Vagina (tissue), 2 donors: Measurements from ENCODE around the gene CARD9. TPM values are rescaled to one million over a fixed set of nuclear protein-coding genes. Genes with fewer than 3 reads are reported as not detected.
"Not testable (repeated sequence)": the region's sequence is repeated elsewhere in the genome, so short reads cannot be mapped to it uniquely, and the experiment has no call there.

Experiments
- DNase-seq, 2 donors: peaks; one replicate each; pipeline ENCODE4 v3.0.0-alpha.2; 2017; ENCODE audit errors: extremely low spot score in 2 of 2
- H3K27ac ChIP-seq: fragments of 200-600 bp; sonication (generic); one replicate; pipeline ENCODE4 v1.5.1; 2019
- H3K27me3 ChIP-seq: fragments of 200-600 bp; sonication (generic); one replicate; pipeline ENCODE4 v1.5.1; 2019
- H3K36me3 ChIP-seq, 2 donors: fragments of 200-600 bp; sonication (generic); one replicate each; pipeline ENCODE4 v1.5.1; 2017 to 2019
- H3K4me1 ChIP-seq: fragments of 200-600 bp; sonication (generic); one replicate; pipeline ENCODE4 v1.5.1; 2019
- H3K4me3 ChIP-seq, 2 donors: fragments of 200-600 bp; sonication (generic); 1 replicate in 1 of 2; 2 replicates in 1 of 2; pipeline ENCODE4 v1.5.1; 2016 to 2019
- H3K9me3 ChIP-seq: fragments of 200-600 bp; sonication (generic); one replicate; pipeline ENCODE4 v1.5.1; 2019
- POLR2A ChIP-seq, 2 donors: fragments of 450-650 bp; IDR thresholded peaks; one replicate each; pipeline ENCODE4 v1.6.1; 2017; ENCODE audit warnings: antibody characterized with exemption in 2 of 2, mild to moderate bottlenecking in 2 of 2, moderate library complexity in 2 of 2
- POLR2AphosphoS5 ChIP-seq, 2 donors: sonication (generic); formaldehyde crosslinking; IDR thresholded peaks; one replicate each; pipeline ENCODE4 v1.9.0; 2017; ENCODE audit warnings: antibody characterized with exemption in 2 of 2, mild to moderate bottlenecking in 2 of 2, low read depth in 1 of 2; ENCODE audit not compliant: insufficient read depth in 1 of 2
- intact Hi-C: fragments of 100-400 bp; cut with DNase I; formaldehyde crosslinking; loops from one replicate; pipeline ENCODE4 v1.15.1; 2023
- total RNA-seq: library from RNA; depleted of rRNA; stranded (reverse); fragments of >200 nt; gene quantifications from one replicate; pipeline ENCODE4 v1.2.3, GENCODE V29; 2016
- TF ChIP-seq, protein P1 (sequence below), 3 experiments: fragments of 450-650 bp in 2 of 3; fragments of 200-600 bp in 1 of 3; sonication (generic) in 1 of 3; IDR thresholded peaks; one replicate each; pipeline ENCODE4 v1.5.1; 2017 to 2019; ENCODE audit warnings: antibody characterized with exemption in 3 of 3, mild to moderate bottlenecking in 2 of 3, moderate library complexity in 2 of 3

CARD9 gene
- total RNA-seq, 1 donor from 2014 or later = 16.9 TPM

DNA sequence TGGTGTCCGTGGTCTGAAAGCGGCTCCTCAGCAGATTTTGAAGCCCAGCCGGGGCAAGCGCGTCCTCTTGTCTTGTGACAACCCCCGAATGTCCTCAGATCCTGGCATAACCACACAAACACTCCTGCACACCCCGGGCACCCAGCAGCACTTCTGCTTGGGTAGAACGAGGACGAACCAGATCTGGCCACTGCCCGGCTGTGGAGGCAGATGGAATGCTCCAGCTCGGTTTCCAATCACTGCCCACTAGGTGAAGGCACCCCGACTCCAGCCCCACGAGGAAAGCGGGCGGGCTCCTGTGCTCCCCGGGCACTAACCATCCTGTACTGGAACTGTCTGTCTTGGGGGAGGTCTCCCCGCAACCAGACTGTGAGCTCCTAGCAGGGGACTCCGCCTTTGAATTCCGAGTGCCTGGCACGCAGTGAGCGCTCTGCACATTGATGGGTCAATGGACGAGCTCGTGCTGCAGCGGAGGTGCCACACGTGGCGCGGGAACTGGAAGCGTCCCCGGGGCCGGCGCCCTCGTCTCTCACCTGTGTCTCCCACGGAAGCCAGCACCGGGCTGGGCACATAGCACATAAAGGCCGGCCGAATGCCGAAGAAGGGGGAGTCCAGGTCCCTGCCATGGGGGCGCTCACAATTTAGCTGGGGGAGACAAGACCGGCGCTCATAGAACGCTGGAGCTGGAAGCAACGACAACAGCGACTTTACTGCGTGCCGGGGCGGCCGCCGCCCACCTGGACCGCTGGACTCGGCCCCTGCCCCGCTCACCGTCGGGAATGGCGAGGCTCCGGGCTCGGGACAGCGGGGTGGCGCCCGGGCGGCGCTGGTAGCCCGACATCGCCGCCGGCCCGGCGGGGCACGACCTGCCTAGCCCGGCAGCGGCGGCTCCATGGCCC lies 36.3 kb upstream of the CARD9 start:
- intact Hi-C loops = loop anchor here (10.0 kb wide), 1 partner anchor 95 kb away; no protein-coding TSS in a partner anchor
- peaks cover 36% of the 10 kb centered on the region for H3K4me1 ChIP-seq
- peak overlapping the region; percentile 76 to 89 for H3K4me3 ChIP-seq
- H3K36me3 ChIP-seq = peaks cover 0 to 44% of the 10 kb centered on the region in 2 donors
- DNase-seq = no peak
- H3K9me3 ChIP-seq = no peaks in the 10 kb centered on the region
- peak overlapping the region; percentile 62 for H3K27ac ChIP-seq
- no peaks in the 10 kb centered on the region for H3K27me3 ChIP-seq
- TF ChIP-seq POLR2AphosphoS5 (IDR thresholded peaks at IDR 0.05; ENCODE audit: insufficient read depth in 1 of 2, low read depth in 1 of 2) (no peak), POLR2A (IDR thresholded peaks at IDR 0.05) (no peak)
- TF ChIP-seq, protein P1, sequence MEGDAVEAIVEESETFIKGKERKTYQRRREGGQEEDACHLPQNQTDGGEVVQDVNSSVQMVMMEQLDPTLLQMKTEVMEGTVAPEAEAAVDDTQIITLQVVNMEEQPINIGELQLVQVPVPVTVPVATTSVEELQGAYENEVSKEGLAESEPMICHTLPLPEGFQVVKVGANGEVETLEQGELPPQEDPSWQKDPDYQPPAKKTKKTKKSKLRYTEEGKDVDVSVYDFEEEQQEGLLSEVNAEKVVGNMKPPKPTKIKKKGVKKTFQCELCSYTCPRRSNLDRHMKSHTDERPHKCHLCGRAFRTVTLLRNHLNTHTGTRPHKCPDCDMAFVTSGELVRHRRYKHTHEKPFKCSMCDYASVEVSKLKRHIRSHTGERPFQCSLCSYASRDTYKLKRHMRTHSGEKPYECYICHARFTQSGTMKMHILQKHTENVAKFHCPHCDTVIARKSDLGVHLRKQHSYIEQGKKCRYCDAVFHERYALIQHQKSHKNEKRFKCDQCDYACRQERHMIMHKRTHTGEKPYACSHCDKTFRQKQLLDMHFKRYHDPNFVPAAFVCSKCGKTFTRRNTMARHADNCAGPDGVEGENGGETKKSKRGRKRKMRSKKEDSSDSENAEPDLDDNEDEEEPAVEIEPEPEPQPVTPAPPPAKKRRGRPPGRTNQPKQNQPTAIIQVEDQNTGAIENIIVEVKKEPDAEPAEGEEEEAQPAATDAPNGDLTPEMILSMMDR (IDR thresholded peaks at IDR 0.05) = no peak

DNA sequence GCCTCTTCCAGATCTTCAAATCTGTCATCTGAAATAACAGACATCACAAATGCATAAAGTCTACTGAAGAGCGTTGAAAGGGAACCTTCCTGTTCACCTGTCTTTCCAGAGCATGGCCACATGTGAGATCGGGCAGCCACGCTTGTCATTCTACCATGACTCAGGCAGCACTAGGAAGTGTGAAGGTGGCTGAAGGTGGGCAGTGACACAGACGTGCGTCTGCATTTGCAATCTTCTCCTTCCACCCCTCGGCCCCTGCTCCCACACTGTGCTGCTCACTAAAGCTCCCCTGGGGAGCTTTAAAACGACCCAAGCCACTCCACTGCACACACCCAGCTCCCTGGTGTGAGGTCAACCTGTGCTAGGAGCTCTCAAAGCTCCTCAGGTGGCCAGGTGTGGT lies 34.4 kb upstream of the CARD9 start:
- Histone ChIP-seq H3K27ac (no peak overlapping the region), H3K27me3 (no peaks in the 10 kb centered on the region), H3K4me1 (peaks cover 36% of the 10 kb centered on the region), H3K9me3 (no peaks in the 10 kb centered on the region), H3K36me3 (peaks cover 0 to 25% of the 10 kb centered on the region in 2 donors), H3K4me3 (no peak overlapping the region)
- TF ChIP-seq POLR2AphosphoS5 (IDR thresholded peaks at IDR 0.05; ENCODE audit: insufficient read depth in 1 of 2, low read depth in 1 of 2) (no peak), POLR2A (IDR thresholded peaks at IDR 0.05) (no peak)
- TF ChIP-seq, protein P1 (IDR thresholded peaks at IDR 0.05) = no peak
- intact Hi-C loops = loop anchor here (10.0 kb wide), 1 partner anchor 93 kb away; no protein-coding TSS in a partner anchor
- DNase-seq = no peak

DNA sequence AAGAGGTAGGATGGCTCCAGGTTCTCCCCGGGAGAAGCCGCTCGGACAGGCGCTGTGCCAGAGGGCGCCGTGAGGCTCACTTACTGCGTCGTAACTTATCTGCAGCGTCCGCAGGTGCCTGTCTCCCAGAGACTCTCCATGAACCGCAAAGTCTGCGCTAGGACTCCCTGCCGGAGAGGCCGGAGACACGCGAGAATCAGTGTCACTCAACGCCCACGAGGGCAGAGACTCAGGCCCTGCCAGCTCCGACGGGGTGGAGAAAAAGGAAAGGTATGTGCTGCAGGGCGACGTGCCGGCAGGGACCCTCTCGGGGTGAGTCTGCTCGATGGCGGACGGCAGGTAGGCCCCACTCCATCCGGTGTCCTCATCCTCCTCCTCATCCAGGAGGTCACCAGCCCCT lies 33.6 kb upstream of the CARD9 start:
- H3K27me3 ChIP-seq, DNase-seq, H3K9me3 ChIP-seq, H3K27ac ChIP-seq, H3K4me3 ChIP-seq: not testable (repeated sequence)
- intact Hi-C loops = loop anchor here (10.0 kb wide), 1 partner anchor 92 kb away; no protein-coding TSS in a partner anchor
- Histone ChIP-seq H3K4me1 (peaks cover 31% of the 10 kb centered on the region), H3K36me3 (peaks cover 0 to 22% of the 10 kb centered on the region in 2 donors)

DNA sequence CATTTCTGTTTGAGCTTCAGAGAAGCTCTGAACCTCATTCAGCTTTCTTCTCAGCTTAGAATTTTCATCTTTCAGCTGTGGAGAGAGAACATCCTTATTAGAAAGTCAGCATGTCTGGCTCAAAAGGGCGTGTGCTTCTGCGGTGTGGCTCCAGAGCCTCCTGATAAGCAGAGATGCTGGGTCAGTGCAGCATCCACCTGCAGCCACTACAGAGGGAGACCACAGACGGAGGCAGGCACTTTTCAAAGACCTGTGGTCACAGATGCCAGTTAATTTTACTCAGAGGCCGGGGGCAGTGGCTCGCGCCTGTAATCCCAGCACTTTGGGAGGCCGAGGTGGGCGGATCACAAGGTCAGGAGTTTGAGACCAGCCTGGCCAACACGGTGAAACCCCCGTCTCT lies 32.4 kb upstream of the CARD9 start:
- not testable (repeated sequence) for H3K27me3 ChIP-seq, DNase-seq, H3K4me3 ChIP-seq, H3K9me3 ChIP-seq, H3K27ac ChIP-seq
- Histone ChIP-seq H3K4me1 (peaks cover 19% of the 10 kb centered on the region), H3K36me3 (peaks cover 0 to 22% of the 10 kb centered on the region in 2 donors)
- intact Hi-C loops = loop anchor here (10.0 kb wide), 1 partner anchor 91 kb away; no protein-coding TSS in a partner anchor

DNA sequence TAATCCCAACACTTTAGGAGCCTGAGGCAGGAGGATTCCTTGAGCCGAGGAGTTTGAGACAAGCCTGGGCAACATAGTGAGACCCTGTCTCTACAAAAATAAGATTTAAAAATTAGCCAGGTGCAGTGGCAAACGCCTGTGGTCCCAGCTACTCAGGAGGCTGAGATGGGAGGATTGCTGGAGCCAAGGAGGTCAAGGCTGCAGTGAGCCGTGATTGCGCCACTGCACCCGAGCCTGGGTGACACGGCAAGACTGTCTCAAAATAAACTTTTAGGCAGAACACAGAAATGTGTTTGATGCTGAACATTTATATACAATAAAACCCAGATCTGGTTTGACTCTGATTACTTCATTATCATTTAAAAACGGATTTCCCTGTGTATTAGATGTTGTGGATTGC lies 32.0 kb upstream of the CARD9 start:
- no peak overlapping the region for H3K4me3 ChIP-seq
- no peaks in the 10 kb centered on the region for H3K27me3 ChIP-seq
- TF ChIP-seq, protein P1 (IDR thresholded peaks at IDR 0.05) = no peak
- no peak for TF ChIP-seq POLR2AphosphoS5 (IDR thresholded peaks at IDR 0.05; ENCODE audit: insufficient read depth in 1 of 2, low read depth in 1 of 2)
- no peak for TF ChIP-seq POLR2A (IDR thresholded peaks at IDR 0.05)
- peaks cover 0 to 22% of the 10 kb centered on the region in 2 donors for H3K36me3 ChIP-seq
- H3K4me1 ChIP-seq = peaks cover 23% of the 10 kb centered on the region
- intact Hi-C loops = loop anchor here (10.0 kb wide), 1 partner anchor 91 kb away; no protein-coding TSS in a partner anchor
- H3K27ac ChIP-seq = no peak overlapping the region
- no peaks in the 10 kb centered on the region for H3K9me3 ChIP-seq
- no peak for DNase-seq

DNA sequence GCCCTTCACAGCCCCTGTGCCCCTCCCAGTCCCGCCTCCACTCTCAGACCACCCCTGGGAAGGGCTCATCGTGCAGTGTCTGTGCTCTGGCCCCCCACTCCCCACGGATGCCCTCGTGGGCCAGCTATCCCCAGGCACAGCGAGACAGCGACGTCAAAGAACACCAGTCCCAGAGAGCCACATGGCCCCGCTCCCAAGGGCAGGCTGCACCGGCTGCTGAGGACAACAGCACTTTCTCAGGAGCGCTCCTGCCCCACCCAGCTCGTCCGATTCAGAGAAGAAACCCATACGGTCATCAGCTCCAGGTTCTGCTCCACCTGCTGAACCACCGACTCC lies 31.3 kb upstream of the CARD9 start:
- intact Hi-C loops = loop anchor here (10.0 kb wide), 1 partner anchor 90 kb away; no protein-coding TSS in a partner anchor
- Histone ChIP-seq H3K4me1 (peaks cover 23% of the 10 kb centered on the region), H3K27me3 (no peaks in the 10 kb centered on the region), H3K36me3 (peaks cover 0 to 22% of the 10 kb centered on the region in 2 donors), H3K9me3 (no peaks in the 10 kb centered on the region), H3K4me3 (no peak overlapping the region), H3K27ac (no peak overlapping the region)
- DNase-seq = no peak
- TF ChIP-seq POLR2A (IDR thresholded peaks at IDR 0.05) (no peak), POLR2AphosphoS5 (IDR thresholded peaks at IDR 0.05; ENCODE audit: insufficient read depth in 1 of 2, low read depth in 1 of 2) (no peak)
- TF ChIP-seq, protein P1 (IDR thresholded peaks at IDR 0.05) = no peak
